Measurements from ENCODE around the gene RASL11A. TPM values are rescaled to one million over a fixed set of nuclear protein-coding genes. Genes with fewer than 3 reads are reported as not detected.

RASL11A gene
- total and polyA plus RNA-seq, 9 donors: 6.2 to 36.3 (median 18.6) TPM

GRCh38 chr13:27293873-27294515 is 23.4 kb downstream of the RASL11A start:
- no peak for DNase-seq
- Histone ChIP-seq H3K27ac (no peak overlapping the region), H3K9me3 (no peaks in the 10 kb centered on the region), H3K36me3 (no peaks in the 10 kb centered on the region), H3K27me3 (no peaks in the 10 kb centered on the region), H3K4me3 (no peak overlapping the region), H3K4me1 (ENCODE audit: insufficient read depth) (no peaks in the 10 kb centered on the region)
- intact Hi-C loops (cut with DNase I): no loop called here
- WGBS, 3 donors: 74 to 86% (median 85%) methylated on average over 4 of the region's 4 CpGs
- no peak for TF ChIP-seq EP300 (IDR thresholded peaks at IDR 0.05)
- TF ChIP-seq POLR2A (IDR thresholded peaks at IDR 0.05): no peak
- no peak for TF ChIP-seq CTCF (IDR thresholded peaks at IDR 0.05)

- no peaks in the 10 kb centered on the region for H3K4me1 ChIP-seq (ENCODE audit: insufficient read depth)
- no peak overlapping the region for H3K4me3 ChIP-seq
- H3K27ac ChIP-seq: no peak overlapping the region
- no peaks in the 10 kb centered on the region for H3K36me3 ChIP-seq
- intact Hi-C loops (cut with DNase I): no loop called here
- DNase-seq: no peak
- H3K27me3 ChIP-seq: no peaks in the 10 kb centered on the region
- H3K9me3 ChIP-seq: no peaks in the 10 kb centered on the region
- TF ChIP-seq POLR2A (IDR thresholded peaks at IDR 0.05): no peak
- TF ChIP-seq CTCF (IDR thresholded peaks at IDR 0.05): no peak
- no peak for TF ChIP-seq EP300 (IDR thresholded peaks at IDR 0.05)
- WGBS, 3 donors: 78 to 82% (median 81%) methylated on average over 7 of the region's 7 CpGs
Observed at GRCh38 chr13:27295096-27295495, 24.5 kb downstream of the RASL11A start.

GRCh38 chr13:27295660-27296059 is 25.0 kb downstream of the RASL11A start:
- TF ChIP-seq EP300 (IDR thresholded peaks at IDR 0.05): no peak
- no peak for TF ChIP-seq POLR2A (IDR thresholded peaks at IDR 0.05)
- TF ChIP-seq CTCF (IDR thresholded peaks at IDR 0.05): no peak
- whole genome bisulfite sequencing, 3 donors: 84 to 89% (median 88%) methylated on average over 4 of the region's 4 CpGs
- intact Hi-C loops (cut with DNase I): no loop called here
- Histone ChIP-seq H3K4me1 (ENCODE audit: insufficient read depth) (no peaks in the 10 kb centered on the region), H3K27me3 (no peaks in the 10 kb centered on the region), H3K27ac (no peak overlapping the region), H3K9me3 (no peaks in the 10 kb centered on the region), H3K36me3 (no peaks in the 10 kb centered on the region), H3K4me3 (no peak overlapping the region)
- DNase-seq: no peak

GRCh38 chr13:27296496-27296895 is 25.9 kb downstream of the RASL11A start:
- Histone ChIP-seq H3K36me3 (no peaks in the 10 kb centered on the region), H3K27ac (no peak overlapping the region), H3K4me3 (no peak overlapping the region), H3K27me3 (no peaks in the 10 kb centered on the region), H3K9me3 (no peaks in the 10 kb centered on the region), H3K4me1 (ENCODE audit: insufficient read depth) (no peaks in the 10 kb centered on the region)
- intact Hi-C loops (cut with DNase I): no loop called here
- whole genome bisulfite sequencing, 3 donors: 80 to 92% (median 88%) methylated on average over 8 of the region's 8 CpGs
- DNase-seq: no peak
- TF ChIP-seq POLR2A (IDR thresholded peaks at IDR 0.05) (no peak), EP300 (IDR thresholded peaks at IDR 0.05) (no peak), CTCF (IDR thresholded peaks at IDR 0.05) (no peak)

Data from ovary (tissue), 9 donors.